Endothelial cell of umbilical vein (primary cell): Measurements from ENCODE around the gene GIGYF2. TPM values are rescaled to one million over a fixed set of nuclear protein-coding genes. Genes with fewer than 3 reads are reported as not detected.

Source experiments
- BruUV-seq: library from RNA; stranded (reverse); fragments of 400-500 nt; replicated peaks from 2 replicates; lab custom pipeline; 2021; lab: Mats Ljungman, UMichigan
- CTCF ChIA-PET: fragments of 300-600, 350-600 bp; sonication (Branson Sonifier 250); formaldehyde crosslinking; loops from one replicate; lab custom pipeline; 2021; ENCODE audit warnings: antibody characterized with exemption, inconsistent platforms; lab: Charles Lee
- POLR2A ChIA-PET: fragments of 300-600, 350-600 bp; sonication (Branson Sonifier 250); formaldehyde crosslinking; loops from one replicate; lab custom pipeline; 2021; ENCODE audit warnings: antibody characterized with exemption, inconsistent platforms; lab: Charles Lee
- DNase-seq: peaks from one replicate; pipeline ENCODE4 v3.0.0-alpha.2; 2011; ENCODE audit warnings: low read depth, low spot score
- FAIRE-seq: peaks from 2 replicates; lab custom pipeline; 2011; peaks lifted over from hg19 to GRCh38; lab: Jason Lieb, UNC
- H2AFZ ChIP-seq: 2 replicates; pipeline ENCODE4 v1.6.0; 2012; ENCODE audit warnings: low read depth, low read length, control low read depth, inconsistent platforms
- H3K27ac ChIP-seq: 2 replicates; pipeline ENCODE4 v1.5.1; 2011; ENCODE audit warnings: low read depth, mild to moderate bottlenecking, control low read depth, low read length, moderate library complexity; ENCODE audit not compliant: insufficient read depth
- H3K27me3 ChIP-seq, 2 experiments: 2 replicates each; pipeline versions ENCODE4 v1.6.0 to v1.6.1; 2011; ENCODE audit warnings: low read length in 2 of 2, mixed read lengths in 1 of 2; ENCODE audit not compliant: control insufficient read depth in 2 of 2, insufficient read depth in 2 of 2
- H3K36me3 ChIP-seq, 2 experiments: 2 replicates in 1 of 2; 3 replicates in 1 of 2; pipeline ENCODE4 v1.5.1; 2011; ENCODE audit warnings: low read length in 2 of 2, mild to moderate bottlenecking in 1 of 2, moderate library complexity in 1 of 2; ENCODE audit not compliant: control insufficient read depth in 2 of 2, insufficient read depth in 2 of 2; ENCODE audit errors: extremely low read depth in 1 of 2
- H3K4me1 ChIP-seq: 3 replicates; pipeline ENCODE4 v1.5.1; 2011; ENCODE audit warnings: mild to moderate bottlenecking, low read length; ENCODE audit not compliant: control insufficient read depth, insufficient read depth; ENCODE audit errors: extremely low read depth
- H3K4me2 ChIP-seq: 2 replicates; pipeline ENCODE4 v1.6.1; 2011; ENCODE audit warnings: low read length, control low read depth, mixed read lengths; ENCODE audit not compliant: insufficient read depth
- H3K4me3 ChIP-seq, 3 experiments: fragments of 200-600 bp in 1 of 3; sonication (generic), shearing (Covaris generic) in 1 of 3; replicated peaks in 1 of 3; 2 replicates each; pipeline ENCODE4 v1.5.1; 2011 to 2016; ENCODE audit warnings: control low read depth in 3 of 3, low read length in 3 of 3, mild to moderate bottlenecking in 2 of 3, inconsistent platforms in 1 of 3, low read depth in 1 of 3, moderate library complexity in 1 of 3; ENCODE audit not compliant: insufficient read depth in 1 of 3
- H3K79me2 ChIP-seq: 2 replicates; pipeline ENCODE4 v1.6.0; 2012; ENCODE audit warnings: low read length, inconsistent platforms; ENCODE audit not compliant: control insufficient read depth, insufficient read depth
- H3K9ac ChIP-seq: replicated peaks from 2 replicates; pipeline ENCODE3; 2011; ENCODE audit warnings: low read length, control low read depth; ENCODE audit not compliant: insufficient read depth; ENCODE audit errors: extremely low read depth
- H3K9me1 ChIP-seq: replicated peaks from 3 replicates; pipeline ENCODE4 v1.6.0; 2011; ENCODE audit warnings: mild to moderate bottlenecking, low read length; ENCODE audit not compliant: control insufficient read depth, insufficient read depth; ENCODE audit errors: extremely low read depth
- H3K9me3 ChIP-seq: replicated peaks from 2 replicates; pipeline ENCODE4 v1.5.1; 2012; ENCODE audit warnings: low read length, inconsistent platforms; ENCODE audit not compliant: control insufficient read depth, insufficient read depth
- H4K20me1 ChIP-seq: replicated peaks from 2 replicates; pipeline ENCODE3; 2011; ENCODE audit warnings: mild to moderate bottlenecking, low read length; ENCODE audit not compliant: control insufficient read depth, insufficient read depth; ENCODE audit errors: extremely low read depth
- FOS ChIP-seq: IDR thresholded peaks from 2 replicates; pipeline ENCODE4 v1.6.1; 2011; ENCODE audit warnings: mild to moderate bottlenecking, low read length, moderate library complexity, borderline replicate concordance; ENCODE audit not compliant: insufficient read depth
- GATA2 ChIP-seq: IDR thresholded peaks from 2 replicates; pipeline ENCODE4 v1.7.0; 2011; ENCODE audit warnings: low read depth, mild to moderate bottlenecking, moderate library complexity, mixed read lengths, low read length; ENCODE audit not compliant: insufficient read length, insufficient read depth
- JUN ChIP-seq: IDR thresholded peaks from 2 replicates; pipeline ENCODE4 v1.6.1; 2011; ENCODE audit warnings: borderline replicate concordance, low read depth; ENCODE audit not compliant: insufficient read length, insufficient read depth
- MAX ChIP-seq: IDR thresholded peaks from 2 replicates; pipeline ENCODE4 v1.6.1; 2011; ENCODE audit not compliant: insufficient read depth, insufficient read length
- MYC ChIP-seq: IDR thresholded peaks from one replicate; pipeline ENCODE4 v1.6.1; 2011; ENCODE audit warnings: mild to moderate bottlenecking, low read depth, low read length
- POLR2A ChIP-seq: IDR thresholded peaks from 2 replicates; pipeline ENCODE4 v1.6.1; 2012; ENCODE audit warnings: low read depth, mild to moderate bottlenecking, control low read depth, low read length
- POLR2AphosphoS5 ChIP-seq: IDR thresholded peaks from 2 replicates; pipeline ENCODE4 v1.6.1; 2012; ENCODE audit warnings: low read depth, mild to moderate bottlenecking, control low read depth, low read length, moderate library complexity; ENCODE audit not compliant: insufficient read depth
- dilution Hi-C: fragments of 300-500 bp; cut with MboI; formaldehyde crosslinking; loops from one replicate; pipeline ENCODE4 v1.15.0; 2019; ENCODE audit warnings: low sequenced_read_pairs; ENCODE audit not compliant: extremely low pct_ligation_motif_present
- intact Hi-C: fragments of 100-400 bp; cut with micrococcal nuclease; formaldehyde crosslinking; loops from one replicate; pipeline ENCODE4 v1.10.0; 2022
- polyA plus RNA-seq, 4 experiments: library from polyadenylated mRNA; depleted of rRNA in 3 of 4; stranded (reverse) in 3 of 4; unstranded in 1 of 4; fragments of >200 nt; gene quantifications; 2 replicates each; pipeline versions ENCODE4 v1.2.1 to v1.2.3, GENCODE V29; 2011 to 2012; ENCODE audit warnings: missing spikeins in 1 of 4
- total RNA-seq: library from RNA; stranded (reverse); gene quantifications from 2 replicates; pipeline ENCODE4 v1.2.3, GENCODE V29; 2021
- TF ChIP-seq, protein P1 (sequence below), 2 donors: IDR thresholded peaks; 1 replicate in 1 of 2; 2 replicates in 1 of 2; pipeline ENCODE4 v1.5.1; 2011; ENCODE audit warnings: low read length in 2 of 2, mild to moderate bottlenecking in 2 of 2, moderate library complexity in 2 of 2, control low read depth in 1 of 2, inconsistent platforms in 1 of 2, low read depth in 1 of 2; ENCODE audit not compliant: insufficient read depth in 1 of 2; ENCODE audit errors: extremely low read depth in 1 of 2

The GIGYF2 gene
- total and polyA plus RNA-seq, 2 donors (not counting 3 experiments of a cell fraction or from before 2014, with no cell fraction given), result 22.9 to 56.4 TPM

DNA sequence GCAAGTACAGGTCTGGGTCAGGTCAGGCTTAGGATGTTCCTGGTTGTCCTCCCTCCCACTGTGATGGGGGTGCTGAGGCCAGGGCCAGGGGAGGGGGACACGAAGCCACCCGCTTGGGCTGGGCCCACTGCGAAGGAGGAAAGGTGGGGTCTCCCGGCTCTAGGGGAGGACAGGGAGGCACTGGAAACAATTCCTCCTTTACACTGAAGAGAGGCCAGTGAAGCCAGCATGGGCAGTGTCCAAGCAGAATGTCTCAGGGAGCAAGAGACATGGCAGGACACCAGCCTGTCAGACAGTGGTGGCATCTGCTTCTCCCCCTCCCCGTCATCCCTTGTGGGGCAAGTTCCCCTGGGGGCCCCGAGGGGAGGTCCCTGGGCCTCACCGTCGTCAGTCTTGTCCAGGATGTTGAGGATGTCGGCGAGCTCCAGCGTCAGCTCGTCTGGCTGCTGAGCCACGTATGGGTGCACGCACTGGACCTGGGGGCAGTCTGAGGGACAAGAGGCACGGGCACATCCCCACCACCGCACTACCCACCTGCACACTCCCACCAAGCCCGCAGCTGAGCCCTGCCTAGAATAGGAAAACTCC is 183.7 kb downstream of the GIGYF2 start:
- H3K36me3 ChIP-seq, result no peaks in the 10 kb centered on the region
- BruUV-seq, result no TSS peak
- no peak overlapping the region for H3K4me3 ChIP-seq
- ChIA-PET CTCF (interaction anchor here (0.6 to 1.6 kb wide), 3 partner anchors 21 to 174 kb away, joined by 3 to 5 read pairs (median 4); no protein-coding TSS in a partner anchor), POLR2A (no interaction called here)
- intact Hi-C loops, result loop anchor here (10.0 kb wide), 1 partner anchor 174 kb away; no protein-coding TSS in a partner anchor
- dilution Hi-C loops, result no loop called here
- no peak overlapping the region for H3K4me2 ChIP-seq
- FAIRE-seq, result no peak
- H3K27ac ChIP-seq, result no peak overlapping the region
- H4K20me1 ChIP-seq, result no peaks in the 10 kb centered on the region
- DNase-seq, result no peak
- TF ChIP-seq JUN, result no peak
- TF ChIP-seq, protein P1, sequence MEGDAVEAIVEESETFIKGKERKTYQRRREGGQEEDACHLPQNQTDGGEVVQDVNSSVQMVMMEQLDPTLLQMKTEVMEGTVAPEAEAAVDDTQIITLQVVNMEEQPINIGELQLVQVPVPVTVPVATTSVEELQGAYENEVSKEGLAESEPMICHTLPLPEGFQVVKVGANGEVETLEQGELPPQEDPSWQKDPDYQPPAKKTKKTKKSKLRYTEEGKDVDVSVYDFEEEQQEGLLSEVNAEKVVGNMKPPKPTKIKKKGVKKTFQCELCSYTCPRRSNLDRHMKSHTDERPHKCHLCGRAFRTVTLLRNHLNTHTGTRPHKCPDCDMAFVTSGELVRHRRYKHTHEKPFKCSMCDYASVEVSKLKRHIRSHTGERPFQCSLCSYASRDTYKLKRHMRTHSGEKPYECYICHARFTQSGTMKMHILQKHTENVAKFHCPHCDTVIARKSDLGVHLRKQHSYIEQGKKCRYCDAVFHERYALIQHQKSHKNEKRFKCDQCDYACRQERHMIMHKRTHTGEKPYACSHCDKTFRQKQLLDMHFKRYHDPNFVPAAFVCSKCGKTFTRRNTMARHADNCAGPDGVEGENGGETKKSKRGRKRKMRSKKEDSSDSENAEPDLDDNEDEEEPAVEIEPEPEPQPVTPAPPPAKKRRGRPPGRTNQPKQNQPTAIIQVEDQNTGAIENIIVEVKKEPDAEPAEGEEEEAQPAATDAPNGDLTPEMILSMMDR (IDR thresholded peaks at IDR 0.05; ENCODE audit: extremely low read depth in 1 of 2, insufficient read depth in 1 of 2, low read depth in 1 of 2, low read length in 2 of 2), result no peak
- no peak for TF ChIP-seq MYC
- TF ChIP-seq GATA2, result no peak
- no peak for TF ChIP-seq FOS
- no peak for TF ChIP-seq POLR2AphosphoS5
- no peak for TF ChIP-seq POLR2A
- TF ChIP-seq MAX, result no peak
- H3K27me3 ChIP-seq, result no peaks in the 10 kb centered on the region
- no peaks in the 10 kb centered on the region for H3K9me3 ChIP-seq
- H3K4me1 ChIP-seq, result no peaks in the 10 kb centered on the region
- H3K79me2 ChIP-seq, result no peaks in the 10 kb centered on the region
- H3K9me1 ChIP-seq, result no peaks in the 10 kb centered on the region
- no peak overlapping the region for H3K9ac ChIP-seq
- H2AFZ ChIP-seq, result no peak overlapping the region
